KOPT-K1 (cell line): Measurements from ENCODE around the gene PECR.

Source experiments
- H3K27ac ChIP-seq: fragments of 200-600 bp; sonication (generic); 2 replicates; pipeline ENCODE4 v1.5.1; 2016; ENCODE audit warnings: antibody characterized with exemption, mild to moderate bottlenecking, low read depth, low read length; ENCODE audit not compliant: poor library complexity, severe bottlenecking
- H3K36me3 ChIP-seq: fragments of 200-600 bp; sonication (generic); 2 replicates; pipeline ENCODE4 v1.5.1; 2017; ENCODE audit warnings: antibody characterized with exemption, mild to moderate bottlenecking, low read length, moderate library complexity; ENCODE audit not compliant: insufficient read depth
- H3K9me3 ChIP-seq: fragments of 200-600 bp; sonication (generic); 2 replicates; pipeline ENCODE4 v1.5.1; 2017; ENCODE audit warnings: antibody characterized with exemption, low read length, mild to moderate bottlenecking; ENCODE audit not compliant: insufficient read depth, poor library complexity, severe bottlenecking

Gene PECR

DNA sequence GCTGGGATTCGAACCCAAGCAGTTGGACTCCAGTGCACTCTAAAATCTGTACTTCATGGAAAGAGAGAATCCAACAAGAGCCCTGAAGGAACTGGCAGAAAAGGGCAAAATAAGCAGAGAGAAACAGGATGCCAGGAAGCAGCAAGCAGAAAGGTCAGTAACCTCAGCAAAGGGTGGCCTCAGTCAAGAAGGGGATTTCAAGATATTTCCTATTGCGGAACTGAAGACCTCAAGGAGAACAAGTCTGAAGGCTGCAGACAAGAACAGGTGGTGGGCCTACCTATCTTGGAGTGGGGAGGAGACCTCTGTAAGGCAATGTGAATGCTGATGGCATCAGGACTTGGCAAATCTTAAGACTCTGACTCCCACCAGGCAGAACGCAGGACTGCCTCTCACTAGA, 48.2 kb downstream of the PECR start:
- Histone ChIP-seq H3K9me3 (no peaks in the 10 kb centered on the region), H3K36me3 (no peaks in the 10 kb centered on the region), H3K27ac (no peak overlapping the region)

DNA sequence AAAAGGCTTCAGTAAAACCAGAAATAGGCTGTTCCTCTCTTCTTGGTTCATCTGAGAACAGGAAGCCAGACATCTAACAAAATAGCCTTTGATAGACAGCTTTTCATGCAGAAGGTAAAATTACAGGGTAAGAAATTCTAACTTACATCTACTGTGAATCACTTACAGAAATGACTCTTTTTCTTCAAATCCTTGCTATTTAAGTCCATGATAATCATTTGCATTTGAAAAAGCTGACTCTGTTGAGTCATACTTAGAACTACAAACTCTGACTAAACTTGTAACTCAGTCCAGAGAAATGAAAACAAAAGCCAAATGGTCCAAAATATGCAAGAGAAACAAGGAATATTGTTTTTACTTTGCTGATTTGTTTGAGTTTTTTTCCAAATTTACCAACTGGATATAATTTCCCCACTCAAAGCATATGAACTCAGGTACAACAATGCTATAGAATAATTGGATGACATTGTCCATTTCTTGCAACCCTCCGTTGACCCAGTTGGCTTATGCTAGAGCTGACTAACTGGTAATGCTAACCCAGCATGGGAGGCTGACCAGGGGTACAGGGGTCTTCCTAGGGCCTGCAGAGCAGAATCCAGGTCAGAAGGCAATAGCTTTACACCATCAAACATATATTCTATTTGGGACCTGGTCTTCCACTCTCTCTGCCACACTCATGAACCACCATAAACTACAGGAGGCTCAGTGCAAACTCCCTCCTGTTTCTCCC, 49.5 kb downstream of the PECR start:
- Histone ChIP-seq H3K9me3 (no peaks in the 10 kb centered on the region), H3K27ac (no peak overlapping the region), H3K36me3 (no peaks in the 10 kb centered on the region)

DNA sequence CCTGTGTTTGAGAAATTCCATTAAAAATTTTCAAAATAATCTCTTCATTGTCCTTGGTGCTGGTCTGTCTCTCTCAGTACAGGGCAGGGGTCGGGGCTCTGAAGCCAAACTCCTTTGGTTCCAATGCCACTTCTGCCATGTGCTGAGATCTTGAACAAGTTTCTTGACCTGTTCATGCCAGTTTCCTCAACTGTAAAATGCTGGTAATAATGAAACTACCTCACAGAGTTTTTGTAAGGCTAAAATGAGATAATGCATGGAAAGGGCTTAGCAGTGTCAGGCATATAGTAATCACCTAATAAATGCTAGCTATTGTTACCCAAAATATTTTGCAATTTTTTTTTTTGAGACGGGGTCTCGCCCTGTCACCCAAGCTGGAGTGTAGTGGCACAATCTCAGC, 51.4 kb downstream of the PECR start:
- H3K36me3 ChIP-seq: no peaks in the 10 kb centered on the region
- no peaks in the 10 kb centered on the region for H3K9me3 ChIP-seq
- H3K27ac ChIP-seq: no peak overlapping the region

DNA sequence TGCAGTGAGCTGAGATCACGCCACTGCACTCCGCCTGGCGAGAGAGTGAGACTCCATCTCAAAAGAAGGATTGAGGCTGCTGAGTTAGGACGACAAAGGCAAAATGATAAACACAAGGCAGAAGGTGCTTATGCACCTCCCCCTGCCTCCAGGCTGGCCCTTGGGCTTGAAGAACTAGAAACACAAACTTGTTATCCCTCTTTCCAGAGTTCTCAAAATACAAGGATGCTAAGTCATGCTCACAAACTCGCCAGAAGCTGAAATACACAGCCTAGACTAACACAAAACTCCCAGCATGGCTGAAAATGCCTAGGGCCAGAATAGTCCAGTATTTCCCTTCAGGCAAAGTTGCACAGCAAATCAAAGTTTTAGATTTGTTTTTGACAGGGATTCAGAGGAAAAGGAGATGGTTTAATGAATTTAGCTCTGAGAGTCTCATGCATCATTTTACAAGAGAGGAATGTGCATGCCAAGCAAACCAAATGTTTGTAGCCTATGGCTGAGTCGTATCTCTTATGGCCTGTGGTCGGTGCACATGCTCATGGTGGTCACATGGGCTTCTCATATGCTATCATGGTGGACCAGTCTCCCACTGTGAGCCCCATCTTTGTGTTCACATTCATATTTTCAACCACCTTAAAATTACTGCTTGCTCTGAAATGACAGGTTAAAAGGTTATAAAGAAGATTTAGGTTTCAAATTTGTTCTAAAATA, 52.0 kb downstream of the PECR start:
- Histone ChIP-seq H3K9me3 (no peaks in the 10 kb centered on the region), H3K36me3 (no peaks in the 10 kb centered on the region), H3K27ac (no peak overlapping the region)

DNA sequence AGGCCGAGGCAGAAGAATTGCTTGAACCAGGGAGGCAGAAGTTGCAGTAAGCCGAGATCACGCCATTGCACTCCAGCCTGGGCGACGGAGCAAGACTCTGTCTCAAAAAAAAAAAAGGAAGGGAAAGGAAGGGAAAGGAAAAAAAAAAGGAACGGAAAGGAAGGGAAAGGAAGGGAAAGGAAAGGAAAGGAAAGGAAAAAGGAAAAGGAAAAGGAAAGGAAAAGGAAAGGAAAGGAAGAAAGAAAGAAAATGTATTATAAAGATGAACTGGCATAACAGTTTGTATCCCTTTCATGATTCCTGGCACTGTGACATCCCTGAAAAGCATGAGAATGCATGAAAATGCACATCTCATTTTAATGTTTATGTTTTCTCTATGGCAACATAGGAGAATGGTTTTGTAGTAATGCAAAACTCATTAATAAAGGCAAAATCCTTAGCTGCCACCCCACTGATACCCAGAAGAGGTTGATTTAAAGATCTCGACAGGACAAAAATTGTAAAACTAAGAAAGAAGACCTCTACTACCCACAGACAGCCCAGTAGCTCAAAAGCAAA, 56.8 kb downstream of the PECR start:
- no peak overlapping the region for H3K27ac ChIP-seq
- H3K9me3 ChIP-seq: no peaks in the 10 kb centered on the region
- H3K36me3 ChIP-seq: no peaks in the 10 kb centered on the region

DNA sequence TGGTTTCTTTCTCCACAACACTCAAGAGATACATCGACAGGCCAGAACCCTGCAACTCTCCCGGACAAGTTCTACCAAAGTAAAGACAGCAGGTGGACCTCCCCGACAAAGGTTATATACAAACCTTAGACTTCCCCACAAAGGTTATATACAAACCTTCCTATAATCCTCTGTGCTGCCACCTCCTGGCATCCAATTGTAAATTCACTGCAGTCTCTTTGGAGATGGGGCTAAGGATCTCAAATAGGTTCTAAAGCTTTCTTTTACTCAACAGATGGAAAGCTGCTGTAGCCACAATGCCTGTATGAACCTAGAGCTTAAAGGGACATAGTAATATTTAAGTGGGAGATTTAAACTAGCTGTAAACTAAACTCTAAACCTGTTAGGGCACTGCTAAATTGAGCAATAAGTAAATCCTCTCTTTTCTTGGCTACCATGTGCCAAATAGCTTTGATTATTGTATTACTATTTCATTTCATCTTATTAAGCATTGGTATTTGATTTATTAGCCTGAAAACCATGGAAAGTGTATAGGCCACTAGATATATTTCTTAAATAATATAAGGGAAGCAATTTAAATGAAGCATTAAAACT, 58.5 kb downstream of the PECR start:
- Histone ChIP-seq H3K36me3 (no peaks in the 10 kb centered on the region), H3K9me3 (no peaks in the 10 kb centered on the region), H3K27ac (no peak overlapping the region)

DNA sequence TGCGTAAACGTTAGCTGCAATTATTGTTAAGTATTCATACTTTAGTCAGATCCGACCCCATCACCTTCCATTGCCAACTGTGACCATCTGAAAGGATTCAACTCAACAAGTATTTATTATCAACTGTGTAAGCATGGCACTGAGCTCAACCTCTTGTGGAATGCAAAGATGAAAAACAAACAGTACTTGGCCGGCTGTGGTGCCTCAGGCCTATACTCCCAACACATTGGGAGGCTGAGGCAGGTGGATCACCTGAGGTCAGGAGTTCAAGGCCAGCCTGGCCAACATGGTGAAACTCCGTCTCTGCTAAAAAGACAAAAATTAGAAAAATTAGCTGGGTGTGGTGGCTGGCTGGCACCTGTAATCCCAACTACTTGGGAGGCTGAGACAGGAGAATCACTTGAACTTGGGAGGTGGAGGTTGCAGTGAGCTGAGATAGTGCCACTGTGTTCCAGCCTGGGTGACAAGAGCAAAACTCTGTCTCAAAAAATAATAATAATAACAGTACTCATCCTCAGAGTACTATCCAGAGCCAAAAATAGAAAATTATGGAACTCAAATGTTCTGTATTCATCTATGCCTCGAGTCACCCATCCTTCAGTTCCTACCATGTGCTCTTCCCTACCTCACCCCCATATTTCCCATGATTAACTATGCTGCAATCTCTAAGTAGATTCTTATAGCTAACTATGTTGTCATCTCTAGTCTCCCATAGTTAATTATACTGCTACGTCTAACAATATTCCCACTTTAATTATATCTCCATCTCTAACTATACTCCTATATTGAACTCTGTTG, 59.6 kb downstream of the PECR start:
- Histone ChIP-seq H3K36me3 (no peaks in the 10 kb centered on the region), H3K9me3 (no peaks in the 10 kb centered on the region), H3K27ac (no peak overlapping the region)

DNA sequence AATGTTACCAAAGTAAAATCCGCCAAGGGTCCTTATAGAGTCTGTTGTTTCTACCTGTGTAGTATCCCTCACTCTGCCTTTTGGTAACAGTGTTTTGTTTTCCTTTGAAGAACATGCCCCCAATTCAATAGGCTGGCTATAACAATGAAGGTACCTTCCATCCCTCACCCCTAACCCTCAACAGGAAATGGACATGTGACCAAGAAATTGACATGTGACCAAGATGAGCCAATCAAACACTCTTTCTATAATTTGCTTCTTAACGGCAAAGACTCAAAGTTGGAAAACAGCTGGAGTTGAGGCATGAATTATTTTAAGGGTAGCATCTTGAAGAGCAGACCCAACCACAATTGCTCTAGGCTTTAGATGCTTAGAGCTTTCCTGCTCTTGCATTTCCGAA, 62.9 kb downstream of the PECR start:
- Histone ChIP-seq H3K9me3 (no peaks in the 10 kb centered on the region), H3K36me3 (no peaks in the 10 kb centered on the region), H3K27ac (no peak overlapping the region)

DNA sequence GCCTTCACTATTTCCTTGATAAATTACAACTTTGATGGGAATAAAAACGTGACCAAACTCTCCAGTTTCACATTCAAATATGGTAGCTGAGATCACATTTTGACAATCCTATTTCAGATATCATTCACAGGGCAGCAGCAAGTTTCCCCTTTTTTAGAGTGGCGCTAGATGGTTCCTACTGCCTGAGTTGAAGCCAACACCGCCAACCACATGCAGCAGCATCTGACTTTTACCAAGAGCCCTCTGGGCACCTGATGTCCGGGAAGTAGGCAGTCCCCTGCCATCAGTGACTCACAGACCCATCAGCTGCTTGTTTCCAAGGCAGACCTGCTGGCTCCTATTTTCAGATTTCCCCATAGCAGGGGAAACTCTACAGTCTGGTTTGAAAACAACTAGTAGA, 64.2 kb downstream of the PECR start:
- Histone ChIP-seq H3K9me3 (no peaks in the 10 kb centered on the region), H3K36me3 (no peaks in the 10 kb centered on the region), H3K27ac (peak overlapping the region; percentile 61)

DNA sequence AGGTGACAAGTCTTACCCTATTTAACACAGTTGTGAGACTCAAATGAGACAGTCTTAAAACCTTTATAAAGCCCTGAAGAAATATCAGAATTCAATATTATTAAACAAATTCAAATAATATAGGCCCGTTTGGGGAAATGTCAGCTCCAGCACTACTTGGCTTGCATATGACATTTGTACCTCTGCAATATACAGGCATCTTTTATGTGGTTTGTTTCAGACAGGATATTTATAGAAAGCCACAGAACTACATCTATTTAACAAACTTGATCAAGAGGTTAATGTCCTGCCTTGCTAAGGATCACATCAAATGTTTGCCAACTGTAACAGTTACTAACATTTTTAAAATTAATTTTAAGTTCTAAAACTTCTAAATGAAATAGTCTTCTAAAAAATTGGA, 65.0 kb downstream of the PECR start:
- Histone ChIP-seq H3K27ac (peak overlapping the region; percentile 61), H3K36me3 (no peaks in the 10 kb centered on the region)

DNA sequence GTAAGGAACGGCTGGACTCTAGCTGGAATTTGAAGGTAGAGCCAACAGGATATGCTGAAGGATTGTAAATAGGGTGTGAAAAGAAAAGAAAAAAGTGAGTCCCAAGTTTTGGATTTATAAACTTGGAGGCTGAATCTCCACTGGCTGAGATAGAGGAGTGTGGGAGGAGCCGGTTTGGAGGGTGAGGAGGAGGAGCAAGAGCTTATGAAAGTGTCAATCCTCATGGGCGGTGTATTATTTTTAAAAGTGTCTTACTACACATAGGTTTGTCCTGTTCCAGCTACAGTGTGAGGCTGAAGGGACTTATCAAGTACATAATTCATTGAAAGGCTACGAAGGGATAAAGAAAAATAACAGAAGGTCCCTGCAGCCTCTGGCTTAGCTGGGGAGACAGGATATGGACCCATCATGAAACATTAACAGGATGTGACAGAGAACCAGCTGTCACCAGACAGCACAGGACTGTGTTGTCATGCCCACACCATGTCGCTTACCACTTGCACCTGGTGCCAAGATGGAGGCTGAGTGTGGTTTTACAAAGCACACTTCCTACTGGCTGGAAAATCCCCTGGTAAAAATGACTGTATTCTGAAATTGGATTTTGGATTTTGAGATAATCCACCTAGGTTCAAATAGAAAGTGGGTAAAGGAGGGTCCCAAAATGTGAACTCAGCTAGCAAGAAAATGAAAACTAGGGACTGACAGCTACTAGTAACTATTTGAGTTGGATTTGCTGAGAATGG, 65.7 kb downstream of the PECR start:
- peak overlapping the region; percentile 61 for H3K27ac ChIP-seq
- no peaks in the 10 kb centered on the region for H3K9me3 ChIP-seq
- H3K36me3 ChIP-seq: no peaks in the 10 kb centered on the region

More for the DNA sequence above, 65.0 kb downstream of the PECR start:
- H3K9me3 ChIP-seq: no peaks in the 10 kb centered on the region

DNA sequence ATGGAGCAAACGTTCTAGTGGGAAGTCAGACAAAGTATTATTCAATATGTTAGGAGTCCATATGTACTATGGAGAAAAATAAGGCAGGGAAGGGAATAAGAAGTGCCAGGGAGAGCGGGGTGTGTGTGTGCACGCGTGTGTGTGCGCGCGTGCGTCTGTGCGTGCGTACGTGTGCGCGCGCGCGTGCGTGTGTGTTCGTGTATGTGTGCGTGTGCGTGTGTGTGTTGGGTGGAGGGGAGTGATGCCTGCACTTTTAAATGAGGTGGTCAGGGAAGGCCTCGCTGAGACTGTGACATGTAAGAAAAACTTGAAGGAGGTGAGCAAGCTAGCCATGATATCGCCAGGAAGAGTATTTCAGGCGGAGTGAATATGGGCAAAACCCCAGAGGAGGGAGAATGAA, 66.6 kb downstream of the PECR start:
- Histone ChIP-seq H3K27ac (peak overlapping the region; percentile 61), H3K9me3 (no peaks in the 10 kb centered on the region), H3K36me3 (no peaks in the 10 kb centered on the region)

DNA sequence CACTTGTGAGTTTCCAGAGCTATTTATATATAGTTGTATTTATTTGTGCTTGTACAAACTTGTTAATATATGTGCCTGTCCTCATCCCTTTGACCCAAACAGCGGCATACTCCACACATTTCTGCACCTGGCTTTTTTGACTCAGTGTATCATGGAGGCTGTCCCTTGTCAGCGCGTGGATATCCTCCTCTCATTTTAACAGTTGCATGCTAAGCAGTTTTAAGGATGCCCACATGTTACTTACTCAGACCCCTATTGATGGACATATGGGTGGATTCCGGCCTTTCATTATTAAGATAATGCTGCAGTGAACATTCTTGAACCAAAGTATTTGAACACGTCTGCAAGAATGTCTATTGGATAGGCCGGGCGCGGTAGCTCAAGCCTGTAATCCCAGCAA, 67.6 kb downstream of the PECR start:
- H3K9me3 ChIP-seq: no peaks in the 10 kb centered on the region
- peak overlapping the region; percentile 51 for H3K27ac ChIP-seq

DNA sequence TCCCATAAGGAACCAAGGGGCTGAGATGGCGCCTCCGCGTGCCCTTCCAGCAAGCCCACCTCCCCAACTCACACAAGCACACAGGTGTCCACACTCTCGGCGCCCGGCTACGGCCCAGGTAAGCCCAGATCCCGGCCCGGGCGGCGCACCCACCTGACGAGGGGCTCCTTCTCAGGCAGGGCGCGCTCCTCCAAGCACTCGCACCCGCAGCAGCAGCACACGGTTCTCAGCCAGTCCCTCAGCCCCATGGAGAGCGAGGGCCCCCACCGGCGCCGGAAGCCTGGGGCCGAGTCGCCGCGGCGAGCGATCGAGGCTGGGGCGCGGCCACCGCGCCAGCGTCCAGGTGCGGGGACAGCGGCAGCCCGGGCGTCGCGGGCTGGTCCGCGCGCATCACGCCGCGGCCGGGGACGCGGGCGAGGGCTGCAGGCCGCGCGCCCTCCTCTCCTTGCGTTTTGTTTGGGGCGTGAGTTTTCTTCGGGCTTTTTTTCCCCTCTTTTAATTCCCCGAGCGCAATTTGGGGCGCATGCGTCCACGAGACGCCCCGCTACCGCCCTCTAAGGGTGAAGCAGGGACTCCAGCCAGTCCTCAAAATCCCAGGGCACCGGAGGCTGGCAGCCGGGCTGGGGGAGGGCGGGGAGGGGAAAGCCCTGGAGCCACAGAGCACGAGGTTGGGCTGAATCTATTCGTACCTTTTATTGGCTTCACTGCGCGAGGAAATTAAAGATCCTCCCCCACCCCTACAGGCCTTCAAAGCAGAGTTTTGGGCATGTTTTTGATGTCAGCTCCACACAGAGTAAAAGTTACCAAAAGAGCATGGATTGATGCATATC, 68.3 kb downstream of the PECR start, which contains the start of gene MREG:
MREG (minus strand) TSS at position 472 of the 830 bp plus-strand sequence; CDS start at position 248, 224 bp downstream.
- Histone ChIP-seq H3K36me3 (no peaks in the 10 kb centered on the region), H3K9me3 (no peaks in the 10 kb centered on the region), H3K27ac (peak within 1 kb of the TSS; percentile 51)

More for the DNA sequence above, 67.6 kb downstream of the PECR start:
- H3K36me3 ChIP-seq: no peaks in the 10 kb centered on the region
